Brain microvascular endothelial cell (primary cell): ENCODE data around the gene NFIX.

ENCODE experiments used
- DNase-seq: peaks from one replicate; pipeline ENCODE4 v3.0.0-alpha.2; 2020
- H3K27ac ChIP-seq: fragments of 250-450 bp; sonication (Bioruptor Pico); 2 replicates; pipeline ENCODE4 v1.5.1; 2020; ENCODE audit warnings: mild to moderate bottlenecking, moderate library complexity
- H3K27me3 ChIP-seq: fragments of 250-450 bp; sonication (Bioruptor Pico); replicated peaks from 2 replicates; pipeline ENCODE4 v1.5.1; 2020; ENCODE audit warnings: mild to moderate bottlenecking
- H3K36me3 ChIP-seq: fragments of 250-450 bp; sonication (Bioruptor Pico); replicated peaks from 2 replicates; pipeline ENCODE4 v1.5.1; 2020; ENCODE audit warnings: mild to moderate bottlenecking
- H3K4me3 ChIP-seq: 2 replicates; pipeline ENCODE4 v1.5.1; 2011; ENCODE audit warnings: low read depth, mild to moderate bottlenecking, control low read depth, low read length, moderate library complexity
- in situ Hi-C: cut with HindIII; loops from 2 replicates; pipeline ENCODE4 v1.10.0; 2017; ENCODE audit warnings: low sequenced_read_pairs, low pct_ligation_motif_present
- TF ChIP-seq, protein P1 (sequence below): IDR thresholded peaks from 2 replicates; pipeline ENCODE4 v1.5.1; 2011; ENCODE audit warnings: low read depth, mild to moderate bottlenecking, moderate library complexity, low read length, control low read depth, inconsistent platforms; ENCODE audit errors: missing control alignments

The NFIX gene

DNA sequence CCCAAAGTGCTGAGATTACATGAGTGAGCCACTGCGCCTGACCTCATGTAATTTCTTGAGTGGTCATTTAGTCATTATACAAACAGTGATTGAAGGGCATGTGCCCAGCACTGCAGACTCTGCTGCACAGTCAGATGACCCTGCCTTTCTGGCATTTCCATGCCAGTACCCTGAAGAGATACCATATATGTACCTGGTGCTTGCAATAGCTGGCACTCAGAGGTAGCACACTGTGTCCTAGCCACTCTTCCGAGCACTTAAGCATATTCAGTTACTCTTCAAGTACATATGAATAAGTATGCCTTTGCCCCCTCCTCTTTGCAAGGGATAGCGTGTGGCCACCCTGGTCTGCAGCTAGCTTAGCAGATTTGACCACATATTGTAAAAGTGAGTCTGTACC is 139.4 kb downstream of the NFIX start:
- TF ChIP-seq, protein P1, sequence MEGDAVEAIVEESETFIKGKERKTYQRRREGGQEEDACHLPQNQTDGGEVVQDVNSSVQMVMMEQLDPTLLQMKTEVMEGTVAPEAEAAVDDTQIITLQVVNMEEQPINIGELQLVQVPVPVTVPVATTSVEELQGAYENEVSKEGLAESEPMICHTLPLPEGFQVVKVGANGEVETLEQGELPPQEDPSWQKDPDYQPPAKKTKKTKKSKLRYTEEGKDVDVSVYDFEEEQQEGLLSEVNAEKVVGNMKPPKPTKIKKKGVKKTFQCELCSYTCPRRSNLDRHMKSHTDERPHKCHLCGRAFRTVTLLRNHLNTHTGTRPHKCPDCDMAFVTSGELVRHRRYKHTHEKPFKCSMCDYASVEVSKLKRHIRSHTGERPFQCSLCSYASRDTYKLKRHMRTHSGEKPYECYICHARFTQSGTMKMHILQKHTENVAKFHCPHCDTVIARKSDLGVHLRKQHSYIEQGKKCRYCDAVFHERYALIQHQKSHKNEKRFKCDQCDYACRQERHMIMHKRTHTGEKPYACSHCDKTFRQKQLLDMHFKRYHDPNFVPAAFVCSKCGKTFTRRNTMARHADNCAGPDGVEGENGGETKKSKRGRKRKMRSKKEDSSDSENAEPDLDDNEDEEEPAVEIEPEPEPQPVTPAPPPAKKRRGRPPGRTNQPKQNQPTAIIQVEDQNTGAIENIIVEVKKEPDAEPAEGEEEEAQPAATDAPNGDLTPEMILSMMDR, result no peak
- peaks cover 55% of the 10 kb centered on the region for H3K36me3 ChIP-seq
- in situ Hi-C loops, result no loop called here
- no peak overlapping the region for H3K4me3 ChIP-seq
- no peak for DNase-seq
- H3K27ac ChIP-seq, result peak overlapping the region; percentile 31
- H3K27me3 ChIP-seq, result no peaks in the 10 kb centered on the region

GRCh38 chr19:13135068-13136062 is 140.1 kb downstream of the NFIX start:
- Histone ChIP-seq H3K36me3 (peaks cover 55% of the 10 kb centered on the region), H3K27ac (no peak overlapping the region), H3K27me3 (no peaks in the 10 kb centered on the region), H3K4me3 (no peak overlapping the region)
- in situ Hi-C loops, result no loop called here
- DNase-seq, result no peak
- TF ChIP-seq, protein P1, result no peak

- Histone ChIP-seq H3K4me3 (no peak overlapping the region), H3K36me3 (peaks cover 50% of the 10 kb centered on the region), H3K27ac (no peak overlapping the region), H3K27me3 (no peaks in the 10 kb centered on the region)
- in situ Hi-C loops, result no loop called here
- DNase-seq, result no peak
- TF ChIP-seq, protein P1, result no peak
These were observed 142.1 kb downstream of the NFIX start for GRCh38 chr19:13137290-13137794.

DNA sequence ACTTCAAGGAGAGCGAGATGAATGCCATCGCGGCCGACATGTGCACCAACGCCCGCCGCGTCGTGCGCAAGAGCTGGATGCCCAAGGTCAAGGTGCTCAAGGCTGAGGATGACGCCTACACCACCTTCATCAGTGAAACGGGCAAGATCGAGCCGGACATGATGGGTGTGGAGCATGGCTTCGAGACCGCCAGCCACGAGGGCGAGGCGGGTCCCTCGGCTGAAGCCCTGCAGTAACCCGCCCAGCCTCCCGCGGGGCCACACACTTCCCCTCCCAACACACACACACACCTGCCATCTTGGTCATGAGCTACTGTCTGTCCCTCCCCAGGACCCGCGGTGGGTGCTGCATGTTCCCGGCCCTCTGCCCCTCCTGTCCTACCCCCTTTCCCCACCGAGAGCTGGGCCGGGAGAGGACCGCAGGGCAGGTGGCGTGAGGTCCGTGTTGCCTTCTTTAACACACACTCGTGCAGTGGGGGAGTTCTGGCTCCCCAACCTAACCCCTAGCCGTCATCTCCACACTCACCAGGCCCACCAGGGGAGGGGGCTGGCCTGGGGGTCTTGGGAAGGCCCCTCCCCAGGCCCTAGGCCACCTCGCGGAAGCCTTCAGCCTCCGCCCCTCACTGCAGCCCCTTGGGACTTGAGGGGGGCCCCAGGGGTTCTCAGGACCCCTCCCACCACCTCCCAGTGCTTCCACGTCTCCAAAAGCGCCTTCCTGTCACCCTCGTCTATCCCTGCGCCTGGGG is 143.1 kb downstream of the NFIX start:
- no peak overlapping the region for H3K27ac ChIP-seq
- TF ChIP-seq, protein P1, result no peak
- H3K27me3 ChIP-seq, result no peaks in the 10 kb centered on the region
- H3K36me3 ChIP-seq, result peaks cover 48% of the 10 kb centered on the region
- DNase-seq, result no peak
- in situ Hi-C loops, result no loop called here
- no peak overlapping the region for H3K4me3 ChIP-seq

DNA sequence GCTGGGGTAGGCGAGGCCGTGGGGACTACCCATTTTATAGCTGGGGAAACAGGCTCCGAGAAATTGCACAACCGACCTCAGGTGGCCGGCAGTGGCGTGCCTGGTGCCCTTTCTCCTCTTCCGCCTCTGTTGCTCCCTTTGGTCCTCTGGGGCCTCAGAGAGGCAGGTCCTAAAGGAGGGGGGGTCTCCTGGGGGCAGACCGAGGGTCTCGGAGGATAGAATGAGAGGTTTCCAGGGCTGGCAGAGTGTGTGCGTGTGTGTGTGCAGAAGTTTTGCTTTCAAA is 143.6 kb downstream of the NFIX start:
- no peak overlapping the region for H3K27ac ChIP-seq
- in situ Hi-C loops, result no loop called here
- no peaks in the 10 kb centered on the region for H3K27me3 ChIP-seq
- TF ChIP-seq, protein P1, result no peak
- no peak for DNase-seq
- H3K4me3 ChIP-seq, result no peak overlapping the region
- peaks cover 47% of the 10 kb centered on the region for H3K36me3 ChIP-seq
